Large intestine (tissue), 3 donors: Measurements from ENCODE around the gene IGFN1. TPM values are rescaled to one million over a fixed set of nuclear protein-coding genes. Genes with fewer than 3 reads are reported as not detected.
"Not testable (repeated sequence)": the region's sequence is repeated elsewhere in the genome, so short reads cannot be mapped to it uniquely, and the experiment has no call there.

Experiments
- DNase-seq, 2 donors: peaks; one replicate each; pipeline versions ENCODE4 v3.0.0 to v3.0.0-alpha.2; 2013
- H3K27ac ChIP-seq: one replicate; pipeline ENCODE4 v1.5.1; 2013; ENCODE audit warnings: low read length
- H3K27me3 ChIP-seq: 2 replicates; pipeline ENCODE4 v1.6.1; 2013; ENCODE audit warnings: low read length; ENCODE audit not compliant: control insufficient read depth, insufficient read depth
- H3K36me3 ChIP-seq: 2 replicates; pipeline ENCODE4 v1.6.1; 2013; ENCODE audit warnings: low read length; ENCODE audit not compliant: control insufficient read depth, insufficient read depth
- H3K4me1 ChIP-seq: one replicate; pipeline ENCODE4 v1.6.1; 2013; ENCODE audit warnings: low read length; ENCODE audit not compliant: control insufficient read depth, insufficient read depth
- H3K4me3 ChIP-seq: one replicate; pipeline ENCODE4 v1.5.1; 2013; ENCODE audit warnings: low read length
- H3K9me3 ChIP-seq: one replicate; pipeline ENCODE4 v1.6.1; 2013; ENCODE audit warnings: mild to moderate bottlenecking, low read depth, low read length, moderate library complexity; ENCODE audit not compliant: control insufficient read depth
- WGBS: methylation state at CpG from one replicate; pipeline ENCODE4 v1.1.5; 2013; ENCODE audit warnings: low lambda C conversion rate; ENCODE audit not compliant: insufficient coverage; 5-methylcytosine and 5-hydroxymethylcytosine counted together
- polyA plus RNA-seq: library from polyadenylated mRNA; unstranded; fragments of 120-200 nt; gene quantifications from one replicate; pipeline ENCODE4 v1.2.1, GENCODE V29; 2013

IGFN1 gene
- polyA plus RNA-seq, 1 donor = 0.42 TPM

- no peak overlapping the region for H3K4me3 ChIP-seq
- DNase-seq = peak; percentile 21 to 28
- peaks cover 5% of the 10 kb centered on the region for H3K27me3 ChIP-seq
- H3K4me1 ChIP-seq = peaks cover under 1% of the 10 kb centered on the region
- no CpG with 5 or more reads among the region's 24 CpGs for WGBS
- no peaks in the 10 kb centered on the region for H3K36me3 ChIP-seq
- H3K9me3 ChIP-seq = no peaks in the 10 kb centered on the region
- H3K27ac ChIP-seq = no peak overlapping the region
Measured at GRCh38 chr1:201254625-201255478, 64.2 kb downstream of the IGFN1 start.

GRCh38 chr1:201255479-201256362 lies 65.1 kb downstream of the IGFN1 start:
- H3K9me3 ChIP-seq = no peaks in the 10 kb centered on the region
- 85% methylated on average over 4 of the region's 17 CpGs for WGBS
- H3K4me1 ChIP-seq = peaks cover 4% of the 10 kb centered on the region
- DNase-seq = no peak
- H3K36me3 ChIP-seq = no peaks in the 10 kb centered on the region
- H3K27ac ChIP-seq = no peak overlapping the region
- H3K27me3 ChIP-seq = peaks cover 12% of the 10 kb centered on the region
- H3K4me3 ChIP-seq = no peak overlapping the region

- peaks cover 25% of the 10 kb centered on the region for H3K27me3 ChIP-seq
- H3K4me1 ChIP-seq, DNase-seq, H3K9me3 ChIP-seq, H3K36me3 ChIP-seq, H3K4me3 ChIP-seq, H3K27ac ChIP-seq: not testable (repeated sequence)
Measured at GRCh38 chr1:201258132-201258531, 67.5 kb downstream of the IGFN1 start.

GRCh38 chr1:201258763-201259230 lies 68.2 kb downstream of the IGFN1 start:
- Histone ChIP-seq H3K9me3 (no peaks in the 10 kb centered on the region), H3K4me3 (no peak overlapping the region), H3K27ac (no peak overlapping the region), H3K4me1 (peaks cover 4% of the 10 kb centered on the region), H3K27me3 (peaks cover 25% of the 10 kb centered on the region), H3K36me3 (no peaks in the 10 kb centered on the region)
- WGBS = no CpG with 5 or more reads among the region's 14 CpGs
- DNase-seq = no peak

GRCh38 chr1:201259476-201260235 lies 69.0 kb downstream of the IGFN1 start:
- Histone ChIP-seq H3K9me3 (no peaks in the 10 kb centered on the region), H3K36me3 (no peaks in the 10 kb centered on the region), H3K4me1 (peaks cover 4% of the 10 kb centered on the region), H3K27me3 (peaks cover 34% of the 10 kb centered on the region), H3K27ac (no peak overlapping the region), H3K4me3 (peak overlapping the region; percentile 35)
- DNase-seq = peak in 1 of 2 donors; percentile 65
- no CpG with 5 or more reads among the region's 28 CpGs for WGBS

- Histone ChIP-seq H3K4me3 (peak overlapping the region; percentile 35), H3K9me3 (no peaks in the 10 kb centered on the region), H3K4me1 (peaks cover 4% of the 10 kb centered on the region), H3K27ac (no peak overlapping the region), H3K36me3 (no peaks in the 10 kb centered on the region), H3K27me3 (peaks cover 34% of the 10 kb centered on the region)
- no peak for DNase-seq
- no CpG with 5 or more reads among the region's 11 CpGs for WGBS
Measured at GRCh38 chr1:201260236-201260590, 69.6 kb downstream of the IGFN1 start.

GRCh38 chr1:201260648-201261311 lies 70.2 kb downstream of the IGFN1 start:
- no peak for DNase-seq
- Histone ChIP-seq H3K9me3 (no peaks in the 10 kb centered on the region), H3K27me3 (peaks cover 36% of the 10 kb centered on the region), H3K36me3 (no peaks in the 10 kb centered on the region), H3K4me3 (no peak overlapping the region), H3K4me1 (peaks cover 4% of the 10 kb centered on the region), H3K27ac (no peak overlapping the region)
- WGBS = no CpG with 5 or more reads among the region's 8 CpGs

GRCh38 chr1:201261771-201262547 lies 71.3 kb downstream of the IGFN1 start:
- H3K27ac ChIP-seq = no peak overlapping the region
- H3K27me3 ChIP-seq = peaks cover 38% of the 10 kb centered on the region
- no peak for DNase-seq
- H3K4me1 ChIP-seq = peaks cover 4% of the 10 kb centered on the region
- H3K9me3 ChIP-seq = no peaks in the 10 kb centered on the region
- H3K36me3 ChIP-seq = no peaks in the 10 kb centered on the region
- WGBS = no CpG with 5 or more reads among the region's 8 CpGs
- no peak overlapping the region for H3K4me3 ChIP-seq

- Histone ChIP-seq H3K4me1 (peaks cover 4% of the 10 kb centered on the region), H3K4me3 (no peak overlapping the region), H3K27me3 (peaks cover 44% of the 10 kb centered on the region), H3K27ac (no peak overlapping the region), H3K9me3 (no peaks in the 10 kb centered on the region), H3K36me3 (no peaks in the 10 kb centered on the region)
- WGBS = 100% methylated on average over 2 of the region's 7 CpGs
- DNase-seq = no peak
Measured at GRCh38 chr1:201262963-201263608, 72.5 kb downstream of the IGFN1 start.
